ENCODE measurements around the gene SPNS3.

SPNS3 gene

GRCh38 chr17:4474093-4474492 lies 40.4 kb downstream of the SPNS3 start:
- no peak for DNase-seq

DNA sequence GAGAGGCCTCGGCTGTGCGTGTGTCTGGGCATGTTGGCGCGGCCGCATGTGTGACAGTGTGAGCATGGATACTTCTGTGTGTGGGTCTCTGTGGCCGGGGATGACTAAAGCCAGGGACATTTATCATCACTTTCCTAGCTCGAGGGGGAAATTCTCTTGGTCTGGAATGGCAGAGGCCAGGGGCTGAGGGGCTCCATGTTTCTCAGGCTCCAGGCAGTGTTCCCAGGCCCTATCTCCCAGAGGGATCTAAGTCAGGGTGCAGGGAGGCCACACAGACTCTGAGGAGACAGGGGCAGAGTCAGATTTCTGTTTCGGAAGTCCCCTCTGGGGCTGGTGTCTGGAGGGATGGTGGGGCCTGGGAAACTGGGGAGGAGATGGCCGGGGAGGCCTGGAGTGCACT lies 41.3 kb downstream of the SPNS3 start:
- DNase-seq: no peak

- no peak for DNase-seq
Observed at GRCh38 chr17:4475463-4475862, 41.7 kb downstream of the SPNS3 start.

DNA sequence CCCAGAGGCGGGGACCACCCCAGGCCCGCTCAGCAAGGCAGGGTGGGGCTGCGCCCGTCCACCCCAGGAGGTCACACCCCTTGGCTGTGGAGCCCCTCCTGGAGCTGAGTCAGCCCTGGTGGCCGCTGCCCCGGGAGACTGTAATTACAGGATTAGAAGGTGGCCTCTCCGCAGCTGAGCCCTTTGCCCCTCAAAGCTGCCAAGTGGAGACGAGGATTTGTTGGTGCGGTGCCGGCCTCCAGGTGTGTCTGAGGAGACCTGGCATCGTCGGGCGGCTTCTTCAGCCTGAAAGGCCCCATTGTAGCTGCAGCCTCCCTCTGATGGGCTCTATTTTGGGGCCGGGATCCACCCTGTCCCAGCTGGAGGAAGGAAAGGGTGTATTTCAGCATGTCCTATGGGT lies 42.3 kb downstream of the SPNS3 start:
- no peak for DNase-seq

- DNase-seq: peak; percentile 24
Observed at GRCh38 chr17:4476511-4477070, 42.9 kb downstream of the SPNS3 start.

DNA sequence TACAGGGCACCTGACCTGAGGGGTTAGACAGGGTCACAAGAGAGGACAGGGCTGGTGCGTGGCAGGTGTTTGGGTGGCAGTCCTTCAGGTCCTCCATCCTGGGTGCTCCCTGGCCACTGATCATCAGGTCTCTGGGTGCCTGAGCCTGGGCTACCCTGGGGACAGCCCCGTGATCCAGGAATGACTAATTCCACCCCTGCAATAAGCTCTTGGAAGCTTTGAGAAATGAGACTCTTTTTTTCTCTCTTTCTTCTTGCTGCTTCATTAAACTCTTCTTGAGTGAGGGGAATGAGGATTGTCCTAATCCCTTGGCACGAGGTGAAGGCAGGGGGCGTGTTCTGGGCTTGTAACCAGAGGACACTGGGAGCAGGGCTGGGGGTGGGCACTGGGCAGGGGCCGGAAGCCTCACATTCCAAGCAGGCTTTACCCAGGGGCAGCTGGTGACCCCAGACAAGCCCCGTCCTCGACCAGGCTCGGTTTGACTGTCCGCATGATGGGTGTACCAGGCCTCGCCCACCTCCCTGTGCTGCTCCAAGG lies 43.6 kb downstream of the SPNS3 start:
- no peak for DNase-seq

DNA sequence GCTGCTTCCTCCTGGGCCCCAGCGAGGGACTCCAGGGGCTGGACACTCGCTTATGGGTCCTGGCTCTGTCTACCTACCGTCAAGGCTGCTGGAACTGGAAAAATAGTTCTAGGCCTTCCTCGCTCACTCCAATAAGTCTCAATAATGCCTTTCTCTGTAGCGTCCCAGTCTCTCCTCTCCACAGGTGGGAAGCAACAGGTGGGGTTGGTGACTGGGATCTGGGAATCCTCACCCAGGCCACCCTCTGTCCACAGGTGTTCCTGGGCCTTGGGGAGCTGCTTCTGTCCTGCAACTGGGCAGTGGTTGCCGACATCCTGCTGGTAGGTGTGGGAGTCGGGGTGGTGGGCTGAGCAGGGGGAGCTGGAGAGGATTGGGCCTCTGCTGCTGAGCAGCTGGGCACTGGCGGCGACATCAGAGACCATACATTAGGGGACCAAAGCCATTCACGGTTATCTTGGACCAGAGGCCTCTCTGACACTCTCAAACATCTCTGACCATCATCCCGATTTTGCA lies 44.6 kb downstream of the SPNS3 start:
- no peak for DNase-seq

GRCh38 chr17:4479340-4479981 lies 45.7 kb downstream of the SPNS3 start:
- DNase-seq: no peak

DNA sequence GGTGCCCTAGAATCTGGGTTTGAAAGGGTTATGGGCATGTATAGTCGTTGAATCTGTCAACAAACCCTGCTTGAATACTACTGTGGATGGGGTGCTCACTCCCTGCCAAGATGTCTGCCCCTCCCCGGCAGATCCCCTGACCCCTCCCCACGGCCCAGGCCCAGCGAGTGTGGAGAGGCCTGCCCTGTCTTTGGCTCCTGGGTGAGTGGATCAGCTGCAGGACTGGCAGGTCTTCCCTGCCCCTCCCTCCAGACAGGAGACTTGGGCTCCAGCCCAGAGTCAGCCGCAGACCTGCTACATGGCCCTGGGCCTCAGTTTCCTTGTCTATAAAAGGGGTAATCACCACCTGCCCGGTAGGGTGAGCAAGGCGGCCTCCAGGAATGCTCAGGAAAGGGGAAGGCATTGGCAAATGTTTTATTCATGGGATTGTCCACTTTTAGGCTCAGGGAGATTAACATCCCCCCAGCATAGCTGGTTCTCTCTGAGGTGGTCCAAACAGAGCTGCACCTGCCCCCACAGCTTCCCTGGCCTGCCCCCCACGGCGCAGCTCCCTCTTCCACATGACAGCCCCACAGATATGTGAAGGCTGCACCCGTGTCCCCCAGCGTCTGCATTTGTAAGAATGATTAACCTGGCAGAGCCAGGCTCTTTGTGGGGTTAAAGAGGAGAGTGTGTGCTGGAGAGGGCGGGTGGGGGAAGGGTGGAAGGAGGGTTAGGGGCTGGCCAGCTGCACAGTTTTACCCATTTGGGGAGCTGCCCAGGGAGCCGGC lies 46.4 kb downstream of the SPNS3 start:
- DNase-seq: no peak

GRCh38 chr17:4480929-4481898 lies 47.5 kb downstream of the SPNS3 start:
- DNase-seq: no peak

GRCh38 chr17:4482338-4483011 lies 48.7 kb downstream of the SPNS3 start:
- no peak for DNase-seq

GRCh38 chr17:4483012-4483840 lies 49.5 kb downstream of the SPNS3 start:
- DNase-seq: no peak

- no peak for DNase-seq
Observed at GRCh38 chr17:4485676-4486646, 52.2 kb downstream of the SPNS3 start.

GRCh38 chr17:4487296-4487695 lies 53.6 kb downstream of the SPNS3 start:
- no peak for DNase-seq

- no peak for DNase-seq
Observed at GRCh38 chr17:4487820-4488716, 54.3 kb downstream of the SPNS3 start.

DNA sequence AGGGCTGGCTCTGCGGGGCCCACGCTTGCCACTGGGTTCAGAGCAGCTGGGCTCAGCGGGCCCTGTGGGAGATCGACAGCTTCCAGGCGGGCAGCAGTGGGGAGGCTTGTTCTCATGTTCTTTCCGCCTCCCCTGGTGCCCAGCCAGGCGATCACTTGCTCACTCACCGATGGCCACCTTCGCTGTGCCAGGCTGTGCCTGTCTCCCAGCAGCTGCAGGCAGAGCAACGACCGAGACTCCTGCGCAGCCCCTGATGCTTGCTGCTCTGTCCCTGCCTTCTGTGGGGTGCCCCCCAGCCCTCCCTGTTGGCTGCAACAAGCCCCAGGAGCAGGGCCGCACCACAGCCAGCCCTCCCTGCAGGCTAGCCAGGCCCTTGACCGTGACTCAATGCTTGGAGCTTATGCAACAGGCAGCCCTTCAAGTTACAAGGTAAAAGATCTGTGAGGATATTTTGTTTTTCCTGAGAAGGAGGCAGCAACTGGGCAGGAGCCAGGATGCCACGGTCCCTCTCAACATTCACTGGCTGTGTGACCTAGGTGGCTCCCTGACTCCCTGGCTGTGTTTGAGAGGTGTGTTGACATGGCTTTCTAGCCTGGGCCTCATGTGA lies 55.4 kb downstream of the SPNS3 start:
- DNase-seq: no peak

- DNase-seq: no peak
Observed at GRCh38 chr17:4490109-4490591, 56.4 kb downstream of the SPNS3 start.

DNA sequence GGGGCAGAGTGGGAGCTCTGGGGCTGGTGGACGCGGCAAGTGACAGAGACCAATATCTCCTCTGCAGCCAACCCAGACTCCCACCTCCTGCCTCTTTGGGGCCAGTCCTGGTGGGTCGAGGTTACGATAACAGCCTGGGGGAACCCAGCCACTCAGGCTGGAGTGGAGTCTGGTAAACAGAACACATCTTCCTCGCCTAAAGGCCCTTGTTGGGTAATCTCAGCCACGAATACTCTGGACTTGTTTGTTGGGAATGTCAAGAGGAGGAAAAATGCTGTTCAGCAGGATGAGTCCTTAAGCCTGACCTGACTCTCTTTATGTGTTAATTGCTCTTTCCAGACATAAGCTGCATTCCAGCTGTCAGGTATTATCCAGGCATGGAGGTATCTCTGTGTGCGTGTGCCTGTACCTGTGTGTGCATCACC lies 56.9 kb downstream of the SPNS3 start:
- no peak for DNase-seq

Measured in SHP77 treated with DMSO at 0.1 percent for 48 hours (cell line).